ENCODE results near the gene FBXW5.

DNA sequence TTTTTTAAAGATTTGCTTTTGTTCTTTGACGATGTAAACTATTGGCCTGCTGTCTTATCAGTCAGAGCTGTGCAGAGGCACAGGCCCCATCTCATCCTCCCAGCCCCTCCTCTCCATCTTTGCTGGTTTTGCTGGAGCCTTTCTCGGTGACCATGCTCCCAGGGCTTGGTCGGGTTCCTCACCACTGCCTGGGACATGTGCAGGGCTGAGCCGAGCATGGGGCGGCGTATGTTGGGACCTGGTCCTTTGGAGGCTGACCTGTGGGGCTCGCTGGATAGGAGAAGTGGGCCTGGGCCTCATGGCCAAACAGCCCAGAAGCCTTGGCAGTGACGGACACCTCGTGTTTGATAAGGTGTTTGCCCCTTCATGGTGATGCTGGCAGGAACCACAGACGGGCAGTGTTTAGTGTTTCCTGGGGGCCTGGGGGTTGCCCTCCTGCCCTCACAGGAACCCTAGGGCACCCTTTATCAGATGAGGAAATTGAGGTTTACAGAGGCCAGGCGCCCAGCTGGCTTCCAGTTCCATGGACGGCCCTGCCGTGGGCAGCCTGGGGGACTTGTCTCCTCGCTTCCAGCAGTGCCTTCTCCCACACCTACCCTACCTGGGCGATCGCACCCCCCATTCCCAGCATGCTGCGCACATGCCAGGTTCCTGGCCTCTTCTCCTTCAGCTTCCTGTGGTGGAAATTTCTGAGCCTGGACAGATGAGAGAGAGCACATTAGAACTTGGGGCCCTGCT, 30.7 kb downstream of the FBXW5 start:
- TF ChIP-seq, protein P1, sequence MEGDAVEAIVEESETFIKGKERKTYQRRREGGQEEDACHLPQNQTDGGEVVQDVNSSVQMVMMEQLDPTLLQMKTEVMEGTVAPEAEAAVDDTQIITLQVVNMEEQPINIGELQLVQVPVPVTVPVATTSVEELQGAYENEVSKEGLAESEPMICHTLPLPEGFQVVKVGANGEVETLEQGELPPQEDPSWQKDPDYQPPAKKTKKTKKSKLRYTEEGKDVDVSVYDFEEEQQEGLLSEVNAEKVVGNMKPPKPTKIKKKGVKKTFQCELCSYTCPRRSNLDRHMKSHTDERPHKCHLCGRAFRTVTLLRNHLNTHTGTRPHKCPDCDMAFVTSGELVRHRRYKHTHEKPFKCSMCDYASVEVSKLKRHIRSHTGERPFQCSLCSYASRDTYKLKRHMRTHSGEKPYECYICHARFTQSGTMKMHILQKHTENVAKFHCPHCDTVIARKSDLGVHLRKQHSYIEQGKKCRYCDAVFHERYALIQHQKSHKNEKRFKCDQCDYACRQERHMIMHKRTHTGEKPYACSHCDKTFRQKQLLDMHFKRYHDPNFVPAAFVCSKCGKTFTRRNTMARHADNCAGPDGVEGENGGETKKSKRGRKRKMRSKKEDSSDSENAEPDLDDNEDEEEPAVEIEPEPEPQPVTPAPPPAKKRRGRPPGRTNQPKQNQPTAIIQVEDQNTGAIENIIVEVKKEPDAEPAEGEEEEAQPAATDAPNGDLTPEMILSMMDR (IDR thresholded peaks at IDR 0.05), result no peak
- no peak for TF ChIP-seq POLR2A (IDR thresholded peaks at IDR 0.05)
